ENCODE measurements around the gene PIKFYVE.

The PIKFYVE gene

DNA sequence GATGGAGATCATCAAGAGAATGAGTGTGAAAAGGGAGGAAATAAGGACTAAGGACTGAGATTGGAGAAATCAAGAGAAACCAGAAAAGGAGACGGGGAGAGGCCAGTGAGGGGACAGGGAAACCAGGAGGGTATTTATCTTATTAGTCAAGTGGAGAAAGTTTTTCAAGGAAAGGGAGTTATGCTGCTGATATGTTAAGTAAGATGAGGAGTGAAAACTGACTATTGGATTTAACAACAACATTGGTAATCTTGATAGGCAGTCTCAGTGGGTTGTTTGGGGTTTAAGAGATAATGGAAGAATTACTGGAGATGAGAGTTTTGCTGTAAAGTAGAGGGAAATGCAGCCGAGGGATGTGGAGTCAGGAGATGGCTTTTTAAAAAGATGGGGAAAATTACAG, 30.6 kb downstream of the PIKFYVE start:
- no peak overlapping the region for H3K4me3 ChIP-seq (ENCODE audit: low read depth, low read length)
- TF ChIP-seq, protein P1, sequence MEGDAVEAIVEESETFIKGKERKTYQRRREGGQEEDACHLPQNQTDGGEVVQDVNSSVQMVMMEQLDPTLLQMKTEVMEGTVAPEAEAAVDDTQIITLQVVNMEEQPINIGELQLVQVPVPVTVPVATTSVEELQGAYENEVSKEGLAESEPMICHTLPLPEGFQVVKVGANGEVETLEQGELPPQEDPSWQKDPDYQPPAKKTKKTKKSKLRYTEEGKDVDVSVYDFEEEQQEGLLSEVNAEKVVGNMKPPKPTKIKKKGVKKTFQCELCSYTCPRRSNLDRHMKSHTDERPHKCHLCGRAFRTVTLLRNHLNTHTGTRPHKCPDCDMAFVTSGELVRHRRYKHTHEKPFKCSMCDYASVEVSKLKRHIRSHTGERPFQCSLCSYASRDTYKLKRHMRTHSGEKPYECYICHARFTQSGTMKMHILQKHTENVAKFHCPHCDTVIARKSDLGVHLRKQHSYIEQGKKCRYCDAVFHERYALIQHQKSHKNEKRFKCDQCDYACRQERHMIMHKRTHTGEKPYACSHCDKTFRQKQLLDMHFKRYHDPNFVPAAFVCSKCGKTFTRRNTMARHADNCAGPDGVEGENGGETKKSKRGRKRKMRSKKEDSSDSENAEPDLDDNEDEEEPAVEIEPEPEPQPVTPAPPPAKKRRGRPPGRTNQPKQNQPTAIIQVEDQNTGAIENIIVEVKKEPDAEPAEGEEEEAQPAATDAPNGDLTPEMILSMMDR (IDR thresholded peaks at IDR 0.05; ENCODE audit: low read depth, low read length, missing control alignments), result no peak
- no peak for DNase-seq (ENCODE audit: low read depth)
- in situ Hi-C loops (cut with HindIII; ENCODE audit: low sequenced_read_pairs), result no loop called here

DNA sequence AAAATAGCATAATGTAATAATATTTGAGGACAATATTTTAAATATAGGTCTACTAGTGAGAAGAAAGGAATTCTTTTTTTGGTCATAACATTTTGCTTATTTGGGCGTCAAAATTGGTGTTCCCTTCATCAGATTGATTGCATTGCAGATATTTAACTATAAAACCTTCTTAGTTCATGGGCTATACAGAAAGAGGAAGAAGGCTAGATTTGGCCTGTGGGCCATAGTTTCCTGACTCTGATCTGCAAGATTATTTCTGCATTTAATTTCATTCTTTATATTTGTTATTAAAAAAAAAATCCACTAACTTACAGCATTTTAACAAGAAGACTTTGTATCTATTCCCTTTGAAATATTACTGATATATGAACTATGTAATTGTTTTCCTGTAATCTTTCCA, 31.9 kb downstream of the PIKFYVE start:
- TF ChIP-seq, protein P1 (IDR thresholded peaks at IDR 0.05; ENCODE audit: low read depth, low read length, missing control alignments), result no peak
- in situ Hi-C loops (cut with HindIII; ENCODE audit: low sequenced_read_pairs), result no loop called here
- no peak for DNase-seq (ENCODE audit: low read depth)
- H3K4me3 ChIP-seq (ENCODE audit: low read depth, low read length), result no peak overlapping the region

DNA sequence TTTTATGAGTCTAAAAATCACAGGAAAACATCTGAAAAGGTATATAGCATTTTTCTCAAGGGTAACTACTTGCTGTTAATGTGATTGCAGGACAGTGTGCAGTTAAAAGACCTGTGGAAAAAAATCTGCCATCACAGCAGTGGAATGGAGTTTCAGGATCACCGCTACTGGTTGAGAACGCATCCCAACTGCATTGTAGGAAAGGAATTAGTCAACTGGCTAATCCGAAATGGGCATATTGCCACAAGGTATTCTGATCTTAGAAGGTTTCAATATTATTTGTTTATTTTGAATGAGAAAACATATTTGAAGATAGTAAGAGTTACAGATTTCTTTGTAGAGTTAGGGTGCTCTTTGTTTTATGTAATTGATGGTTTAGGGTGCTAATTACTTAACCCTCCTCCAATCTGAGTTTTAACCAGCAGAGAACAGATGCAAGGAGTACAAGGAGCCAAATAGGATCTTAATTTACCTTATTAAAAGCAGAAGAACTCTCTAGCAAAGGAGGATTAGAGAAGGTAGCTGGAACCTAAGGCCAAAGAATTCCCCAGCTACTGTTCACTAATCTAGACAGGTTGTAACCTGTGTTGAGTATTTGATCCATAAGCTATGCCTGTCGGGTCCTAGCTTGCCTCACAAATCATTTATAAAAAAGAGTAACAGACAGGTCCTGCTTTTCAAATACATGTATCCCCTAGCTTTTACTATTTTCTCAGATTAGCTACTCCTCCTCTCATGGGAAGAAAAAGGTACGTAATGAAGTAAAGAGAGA, 35.0 kb downstream of the PIKFYVE start:
- in situ Hi-C loops (cut with HindIII; ENCODE audit: low sequenced_read_pairs), result no loop called here
- no peak overlapping the region for H3K4me3 ChIP-seq (ENCODE audit: low read depth, low read length)
- DNase-seq (ENCODE audit: low read depth), result no peak
- TF ChIP-seq, protein P1 (IDR thresholded peaks at IDR 0.05; ENCODE audit: low read depth, low read length, missing control alignments), result no peak

DNA sequence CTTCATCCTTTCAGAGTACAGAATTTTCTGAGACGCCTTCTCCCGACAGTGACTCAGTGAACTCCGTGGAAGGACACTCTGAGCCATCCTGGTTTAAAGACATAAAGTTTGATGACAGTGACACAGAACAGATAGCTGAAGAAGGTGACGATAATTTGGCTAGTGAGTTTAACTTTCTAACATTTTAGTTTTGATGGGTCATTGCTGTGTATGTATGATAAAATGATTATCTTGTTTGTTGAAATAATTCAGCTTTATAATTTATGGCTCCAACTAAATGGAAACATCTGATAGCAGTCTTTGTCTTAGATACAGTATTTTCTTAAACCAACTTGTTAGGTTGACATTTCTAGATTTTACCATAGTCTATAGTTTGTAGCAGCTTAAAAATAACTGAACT, 38.1 kb downstream of the PIKFYVE start:
- no peak for DNase-seq (ENCODE audit: low read depth)
- H3K4me3 ChIP-seq (ENCODE audit: low read depth, low read length), result no peak overlapping the region
- TF ChIP-seq, protein P1 (IDR thresholded peaks at IDR 0.05; ENCODE audit: low read depth, low read length, missing control alignments), result no peak
- in situ Hi-C loops (cut with HindIII; ENCODE audit: low sequenced_read_pairs), result no loop called here

DNA sequence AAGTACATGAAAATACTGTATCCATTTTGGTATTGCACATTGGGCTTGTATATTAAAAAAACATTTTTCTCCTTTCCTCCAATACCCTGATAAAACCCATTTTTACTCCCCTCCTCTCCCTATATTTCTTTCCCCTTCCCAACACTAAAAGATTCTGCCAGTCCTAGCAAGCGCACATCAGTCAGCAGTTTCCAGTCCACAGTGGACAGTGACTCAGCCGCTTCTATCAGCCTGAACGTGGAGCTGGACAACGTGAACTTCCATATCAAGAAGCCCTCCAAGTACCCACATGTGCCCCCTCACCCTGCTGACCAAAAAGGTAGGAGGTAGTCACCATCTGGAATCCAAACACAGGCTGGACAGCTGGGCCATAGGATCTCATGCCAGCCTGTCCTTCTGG, 38.6 kb downstream of the PIKFYVE start:
- TF ChIP-seq, protein P1 (IDR thresholded peaks at IDR 0.05; ENCODE audit: low read depth, low read length, missing control alignments), result no peak
- H3K4me3 ChIP-seq (ENCODE audit: low read depth, low read length), result no peak overlapping the region
- no peak for DNase-seq (ENCODE audit: low read depth)
- in situ Hi-C loops (cut with HindIII; ENCODE audit: low sequenced_read_pairs), result no loop called here

DNA sequence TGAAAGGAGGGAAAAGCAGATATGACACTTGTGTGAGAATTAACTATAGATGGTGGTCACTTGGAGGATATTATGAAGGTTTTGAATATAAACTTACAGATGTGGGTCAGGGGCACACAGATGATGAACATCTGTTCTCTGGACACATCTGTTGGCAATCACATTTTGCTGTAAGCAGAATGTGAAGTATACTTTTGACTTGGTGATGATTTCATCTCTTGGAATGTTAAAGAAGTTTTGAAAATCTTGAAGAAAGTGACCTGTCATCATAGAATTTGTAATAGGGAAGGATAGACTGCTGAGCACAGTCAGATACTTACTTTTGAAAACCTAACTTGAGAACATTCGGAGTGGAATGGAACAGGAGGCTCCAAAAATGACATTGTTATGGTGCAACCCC, 40.2 kb downstream of the PIKFYVE start:
- H3K4me3 ChIP-seq (ENCODE audit: low read depth, low read length), result no peak overlapping the region
- TF ChIP-seq, protein P1 (IDR thresholded peaks at IDR 0.05; ENCODE audit: low read depth, low read length, missing control alignments), result no peak
- DNase-seq (ENCODE audit: low read depth), result no peak
- in situ Hi-C loops (cut with HindIII; ENCODE audit: low sequenced_read_pairs), result no loop called here

All from astrocyte of the cerebellum (primary cell).